HUES64 (cell line): ENCODE data around the gene HTR4.
"Not testable (repeated sequence)": the region's sequence is repeated elsewhere in the genome, so short reads cannot be mapped to it uniquely, and the experiment has no call there.

Source experiments
- H3K27ac ChIP-seq: 2 replicates; pipeline ENCODE4 v1.7.0; 2013; ENCODE audit warnings: low read depth, low read length, inconsistent platforms
- H3K27me3 ChIP-seq: 2 replicates; pipeline ENCODE4 v1.6.1; 2013; ENCODE audit warnings: mild to moderate bottlenecking, low read length; ENCODE audit not compliant: insufficient read depth
- H3K36me3 ChIP-seq: 2 replicates; pipeline ENCODE4 v1.6.1; 2013; ENCODE audit warnings: mild to moderate bottlenecking, low read length; ENCODE audit not compliant: insufficient read depth
- H3K4me1 ChIP-seq: 2 replicates; pipeline ENCODE4 v1.6.1; 2013; ENCODE audit warnings: mild to moderate bottlenecking, low read length, moderate library complexity; ENCODE audit not compliant: insufficient read depth
- H3K4me3 ChIP-seq: 2 replicates; pipeline ENCODE4 v1.5.1; 2013; ENCODE audit warnings: mild to moderate bottlenecking, low read length, moderate library complexity
- H3K9ac ChIP-seq: 2 replicates; pipeline ENCODE4 v1.6.1; 2013; ENCODE audit warnings: mild to moderate bottlenecking, low read depth, low read length
- H3K9me3 ChIP-seq: 2 replicates; pipeline ENCODE4 v1.6.1; 2013; ENCODE audit warnings: low read depth, low read length; ENCODE audit not compliant: insufficient read depth
- WGBS: fragments of 150-250, 120-280 bp; methylation state at CpG from one replicate; pipeline ENCODE4 v1.1.7; 2013; ENCODE audit warnings: missing lambda C conversion rate; 5-methylcytosine and 5-hydroxymethylcytosine counted together

The HTR4 gene

DNA sequence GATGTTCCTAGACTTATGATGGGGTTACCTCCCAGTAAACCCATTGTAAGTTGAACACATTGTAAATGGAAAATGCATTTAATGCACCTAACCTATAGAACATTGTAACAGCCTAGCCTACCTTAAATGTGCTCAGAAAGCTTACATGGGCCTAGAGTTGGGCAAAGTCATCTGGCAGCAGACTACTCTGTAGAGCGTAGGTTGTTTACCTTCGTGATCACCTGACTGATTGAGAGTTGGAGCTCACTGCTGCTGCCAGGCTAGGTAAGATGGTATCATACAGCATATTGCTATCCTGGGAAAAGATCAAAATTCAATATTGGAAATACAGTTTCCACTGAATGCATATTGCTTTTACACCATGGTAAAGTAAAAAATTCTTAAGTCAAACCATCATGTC, 95.4 kb downstream of the HTR4 start:
- H3K27ac ChIP-seq, result no peak overlapping the region
- no peak overlapping the region for H3K9ac ChIP-seq
- H3K4me3 ChIP-seq, result no peak overlapping the region
- WGBS, result 88% methylated on average over 2 of the region's 2 CpGs
- H3K36me3 ChIP-seq, result no peaks in the 10 kb centered on the region
- H3K27me3 ChIP-seq, result no peaks in the 10 kb centered on the region
- H3K9me3 ChIP-seq, result no peaks in the 10 kb centered on the region
- H3K4me1 ChIP-seq, result peaks cover 14% of the 10 kb centered on the region; the same call in 1 of the 2 replicates

DNA sequence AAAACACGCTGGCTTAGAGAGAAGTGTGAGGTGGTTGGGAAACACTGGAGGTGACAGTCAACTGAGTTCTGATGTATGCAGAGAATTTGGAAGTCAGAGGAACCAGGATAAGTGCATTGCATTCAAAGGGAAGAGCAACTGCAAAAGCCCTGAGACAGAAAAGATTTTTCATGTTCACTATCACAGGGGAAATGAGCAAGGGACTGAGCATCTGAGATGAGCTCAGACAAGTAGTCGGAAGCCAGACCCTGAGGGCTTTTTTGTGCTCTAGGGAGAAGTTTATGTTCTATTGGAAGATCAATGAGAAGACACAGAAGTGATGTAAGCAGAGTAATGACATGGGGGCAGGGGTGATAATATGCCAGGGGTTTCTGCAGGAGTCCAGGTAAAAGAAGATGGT, 97.5 kb downstream of the HTR4 start:
- no peak overlapping the region for H3K9ac ChIP-seq
- H3K27ac ChIP-seq, result no peak overlapping the region
- H3K9me3 ChIP-seq, result no peaks in the 10 kb centered on the region
- no peak overlapping the region for H3K4me3 ChIP-seq
- WGBS, result 89% methylated on average over 2 of the region's 2 CpGs
- no peaks in the 10 kb centered on the region for H3K27me3 ChIP-seq
- H3K36me3 ChIP-seq, result no peaks in the 10 kb centered on the region
- peaks cover 14% of the 10 kb centered on the region; the same call in 1 of the 2 replicates for H3K4me1 ChIP-seq

DNA sequence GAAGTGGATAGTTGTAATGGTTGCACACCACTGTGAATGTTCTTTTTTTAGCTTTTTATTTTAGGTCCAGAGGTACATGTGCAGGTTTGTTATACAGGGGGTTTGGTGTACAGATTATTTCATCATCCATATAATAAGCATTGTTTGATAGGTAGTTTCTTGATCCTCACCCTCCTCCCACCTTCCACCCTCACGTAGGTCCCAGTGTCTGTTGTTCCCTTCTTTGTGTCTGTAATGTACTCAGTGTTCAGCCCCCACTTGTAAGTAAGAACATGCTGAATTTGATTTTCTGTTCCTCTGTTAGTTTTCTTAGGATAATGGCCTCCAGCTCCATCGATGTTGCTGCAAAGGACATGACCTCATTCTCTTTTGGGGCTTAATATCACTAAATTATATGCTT, 99.7 kb downstream of the HTR4 start:
- 100% methylated on average over 2 of the region's 2 CpGs for WGBS
- H3K9ac ChIP-seq, result no peak overlapping the region
- H3K27me3 ChIP-seq, result no peaks in the 10 kb centered on the region
- H3K9me3 ChIP-seq, result no peaks in the 10 kb centered on the region
- no peak overlapping the region for H3K27ac ChIP-seq
- H3K4me3 ChIP-seq, result no peak overlapping the region
- H3K4me1 ChIP-seq, result peaks cover 13% of the 10 kb centered on the region; the same call in 1 of the 2 replicates
- no peaks in the 10 kb centered on the region for H3K36me3 ChIP-seq

DNA sequence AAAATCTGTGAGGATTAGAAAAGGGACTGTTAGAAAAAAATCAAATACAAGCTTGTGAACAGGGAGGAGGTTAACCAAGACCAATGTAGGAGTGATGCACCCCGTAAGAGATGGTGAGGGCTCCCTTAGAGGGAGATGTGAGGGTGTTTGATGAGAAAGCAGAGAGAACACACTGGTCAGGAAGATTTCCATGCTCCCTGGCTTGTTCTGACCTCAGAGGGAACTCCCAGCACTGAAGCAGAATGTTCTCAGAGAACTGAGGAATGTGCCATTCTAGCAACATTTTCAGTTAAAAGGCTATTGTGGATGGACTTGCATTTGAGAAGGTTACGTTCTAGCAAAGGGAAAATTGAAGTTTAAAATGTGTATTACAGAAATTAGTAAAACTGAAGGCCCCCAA, 110.6 kb downstream of the HTR4 start:
- no peak overlapping the region for H3K9ac ChIP-seq
- no peak overlapping the region for H3K4me3 ChIP-seq
- peaks cover 5% of the 10 kb centered on the region; the same call in 1 of the 2 replicates for H3K9me3 ChIP-seq
- no peaks in the 10 kb centered on the region for H3K27me3 ChIP-seq
- H3K36me3 ChIP-seq, result no peaks in the 10 kb centered on the region
- no peaks in the 10 kb centered on the region for H3K4me1 ChIP-seq
- WGBS, result 91% methylated on average over 2 of the region's 2 CpGs
- H3K27ac ChIP-seq, result no peak overlapping the region

DNA sequence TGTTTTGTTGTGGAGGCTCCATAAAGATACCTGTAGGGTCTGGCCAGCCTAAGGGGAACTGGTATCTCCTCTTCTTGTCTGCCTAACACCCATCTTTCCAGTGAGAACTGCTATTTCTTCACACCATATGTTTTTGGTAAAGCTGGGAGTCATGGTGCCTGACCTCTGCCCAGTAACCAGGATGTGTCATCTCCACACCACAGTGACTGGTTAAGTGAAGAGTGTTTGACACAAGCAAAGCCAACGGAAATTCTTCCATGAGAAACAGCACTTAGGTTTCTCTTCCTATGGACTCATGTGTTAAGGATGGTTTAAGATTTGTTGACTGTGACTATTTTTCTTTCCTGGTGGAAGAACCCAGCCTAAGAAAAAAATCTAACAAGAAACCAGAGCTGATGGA, 111.5 kb downstream of the HTR4 start:
- H3K27ac ChIP-seq, result no peak overlapping the region
- no peaks in the 10 kb centered on the region for H3K4me1 ChIP-seq
- H3K9ac ChIP-seq, result no peak overlapping the region
- H3K9me3 ChIP-seq, result peaks cover 5% of the 10 kb centered on the region; the same call in 1 of the 2 replicates
- WGBS, result 100% methylated on average over 1 of the region's 1 CpG
- H3K4me3 ChIP-seq, result no peak overlapping the region
- no peaks in the 10 kb centered on the region for H3K27me3 ChIP-seq
- H3K36me3 ChIP-seq, result no peaks in the 10 kb centered on the region

DNA sequence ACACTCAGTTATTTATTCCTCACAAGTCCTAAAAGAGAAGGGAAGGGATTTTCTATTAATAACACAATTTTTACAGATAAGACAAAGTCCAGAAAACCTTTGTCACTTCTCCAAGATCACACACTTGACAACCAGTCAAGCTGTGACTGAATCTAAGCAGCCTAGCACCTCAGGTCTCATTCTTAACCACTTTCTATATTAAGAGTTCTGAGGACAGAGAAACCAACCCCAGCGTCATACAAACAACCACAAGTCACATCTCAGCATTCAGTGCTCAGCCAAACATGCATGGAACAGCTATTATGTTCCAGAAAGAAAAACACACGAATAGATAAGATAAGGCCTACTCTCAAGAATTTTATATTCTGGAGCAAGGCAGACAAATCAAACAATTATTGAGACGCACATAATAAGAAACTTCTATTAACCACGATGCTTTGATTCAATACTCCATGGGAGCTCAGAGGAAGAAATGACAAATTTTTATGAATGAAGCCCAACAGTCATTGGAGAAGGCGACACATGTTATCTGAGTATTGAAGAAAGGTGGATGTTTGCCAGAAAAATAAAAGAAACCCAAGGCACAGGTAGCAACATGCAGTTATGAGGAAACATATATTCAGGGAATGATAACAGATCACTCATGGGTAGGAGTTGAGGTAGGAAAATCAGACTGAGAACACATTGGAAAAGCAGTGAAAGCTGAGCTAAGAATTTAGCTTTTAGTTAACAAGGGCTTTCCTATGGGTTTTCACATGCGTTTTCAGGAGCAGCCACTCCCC, 113.1 kb downstream of the HTR4 start:
- Histone ChIP-seq H3K4me3 (no peak overlapping the region), H3K9ac (no peak overlapping the region), H3K27ac (no peak overlapping the region), H3K9me3 (peaks cover 5% of the 10 kb centered on the region; the same call in 1 of the 2 replicates), H3K27me3 (no peaks in the 10 kb centered on the region), H3K36me3 (no peaks in the 10 kb centered on the region), H3K4me1 (no peaks in the 10 kb centered on the region)
- WGBS, result 88% methylated on average over 6 of the region's 6 CpGs

DNA sequence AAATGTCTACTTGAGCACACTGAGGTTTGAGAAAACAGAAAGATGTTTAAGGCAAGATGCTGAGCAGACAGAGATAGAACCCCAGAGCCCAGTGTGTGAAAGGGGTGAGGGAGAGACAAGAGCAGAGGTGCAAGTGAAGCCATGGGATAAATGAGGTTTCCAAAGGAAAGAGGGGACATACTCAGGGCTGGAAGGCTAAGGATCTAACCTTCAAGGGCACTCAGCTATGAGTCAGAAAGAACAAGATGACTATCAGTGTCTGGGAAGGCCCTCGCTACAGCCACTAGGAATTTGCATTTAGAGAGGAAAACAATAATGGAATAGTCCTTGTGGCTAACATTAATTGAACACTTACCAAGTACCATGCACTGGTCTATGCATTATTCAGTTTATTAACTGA, 113.7 kb downstream of the HTR4 start:
- H3K36me3 ChIP-seq, result no peaks in the 10 kb centered on the region
- peaks cover 5% of the 10 kb centered on the region; the same call in 1 of the 2 replicates for H3K9me3 ChIP-seq
- no peaks in the 10 kb centered on the region for H3K4me1 ChIP-seq
- no peak overlapping the region for H3K9ac ChIP-seq
- no peak overlapping the region for H3K4me3 ChIP-seq
- no peaks in the 10 kb centered on the region for H3K27me3 ChIP-seq
- no peak overlapping the region for H3K27ac ChIP-seq
- WGBS, result 88% methylated on average over 1 of the region's 1 CpG

DNA sequence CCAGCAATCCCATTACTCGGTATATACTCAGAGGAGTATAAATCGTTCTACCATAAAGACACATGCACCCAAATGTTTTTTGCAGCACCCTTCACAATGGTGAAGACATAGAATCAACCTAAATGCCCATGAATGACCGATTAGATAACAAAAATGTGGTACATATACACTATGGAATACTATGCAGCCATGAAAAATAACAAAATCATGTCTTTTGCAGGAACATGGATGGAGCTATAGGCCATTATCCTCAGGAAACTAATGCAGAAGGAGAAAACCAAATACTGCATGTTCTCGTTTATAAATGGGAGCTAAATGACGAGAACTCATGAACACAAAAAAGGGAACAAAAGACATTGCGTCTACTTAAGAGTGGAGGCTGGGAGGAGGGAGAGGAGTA, 114.5 kb downstream of the HTR4 start:
- no peak overlapping the region for H3K4me3 ChIP-seq
- H3K27ac ChIP-seq, result no peak overlapping the region
- H3K9me3 ChIP-seq, result peaks cover 5% of the 10 kb centered on the region; the same call in 1 of the 2 replicates
- no peaks in the 10 kb centered on the region for H3K36me3 ChIP-seq
- H3K9ac ChIP-seq, result no peak overlapping the region
- no peaks in the 10 kb centered on the region for H3K27me3 ChIP-seq
- 94% methylated on average over 5 of the region's 6 CpGs for WGBS
- H3K4me1 ChIP-seq, result no peaks in the 10 kb centered on the region

DNA sequence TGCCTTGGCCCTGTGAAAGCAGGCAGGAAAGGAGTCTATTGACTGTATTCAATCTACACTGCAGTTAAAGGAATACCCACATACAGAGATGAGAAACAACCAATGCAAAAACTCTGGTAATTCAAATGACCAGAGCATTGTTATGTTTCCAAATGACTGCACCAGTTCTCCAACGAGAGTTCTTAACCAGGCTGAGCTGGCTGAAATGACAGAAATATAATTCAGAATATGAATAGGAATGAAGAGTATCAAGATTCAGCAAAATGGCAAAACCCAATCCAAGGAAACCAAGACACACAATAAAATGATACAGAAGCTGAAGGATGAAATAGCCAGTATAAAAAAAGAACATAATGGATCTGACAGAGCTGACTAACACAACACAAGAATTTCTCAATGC, 119.1 kb downstream of the HTR4 start:
- 84% methylated on average over 1 of the region's 1 CpG for WGBS
- H3K4me3 ChIP-seq, result no peak overlapping the region
- H3K4me1 ChIP-seq, result no peaks in the 10 kb centered on the region
- no peak overlapping the region for H3K9ac ChIP-seq
- H3K9me3 ChIP-seq, result peaks cover 13% of the 10 kb centered on the region
- no peak overlapping the region for H3K27ac ChIP-seq
- H3K27me3 ChIP-seq, result no peaks in the 10 kb centered on the region
- no peaks in the 10 kb centered on the region for H3K36me3 ChIP-seq

DNA sequence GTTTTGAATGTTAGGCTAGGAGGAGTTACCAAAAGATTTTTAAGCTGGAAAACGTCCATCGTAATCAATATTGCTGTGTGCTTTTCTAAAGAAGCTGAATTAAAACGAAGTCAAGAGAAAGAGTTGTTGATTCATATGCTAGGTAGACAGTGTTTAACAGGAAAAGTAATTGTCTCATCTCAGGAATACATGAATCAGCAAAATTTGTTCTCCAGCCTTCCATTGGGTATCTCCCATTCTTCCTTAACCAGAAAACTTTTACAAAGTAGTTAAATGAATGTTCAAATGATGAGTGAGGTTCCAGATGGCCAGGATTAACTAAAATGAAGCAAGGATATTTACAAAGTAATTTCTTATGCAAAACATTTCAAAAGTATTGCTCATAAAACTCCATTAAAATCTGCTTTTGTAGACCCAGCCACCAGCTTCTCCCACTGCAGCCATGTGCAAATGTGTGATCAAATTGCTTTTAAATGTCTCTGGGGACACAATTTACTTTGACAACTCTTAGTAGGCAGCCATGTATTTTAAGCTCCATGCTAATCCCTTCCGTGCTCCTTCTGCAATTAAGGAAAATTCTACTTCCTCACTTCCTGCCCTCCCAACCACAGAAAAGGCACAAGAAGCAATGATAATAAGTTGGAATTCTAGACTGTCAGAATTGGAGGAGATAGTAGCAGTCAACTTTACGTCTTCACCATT, 121.2 kb downstream of the HTR4 start:
- Histone ChIP-seq H3K27me3 (no peaks in the 10 kb centered on the region), H3K4me3 (no peak overlapping the region), H3K36me3 (no peaks in the 10 kb centered on the region), H3K9me3 (peaks cover 28% of the 10 kb centered on the region), H3K4me1 (no peaks in the 10 kb centered on the region), H3K9ac (no peak overlapping the region), H3K27ac (no peak overlapping the region)
- 87% methylated on average over 5 of the region's 5 CpGs for WGBS

DNA sequence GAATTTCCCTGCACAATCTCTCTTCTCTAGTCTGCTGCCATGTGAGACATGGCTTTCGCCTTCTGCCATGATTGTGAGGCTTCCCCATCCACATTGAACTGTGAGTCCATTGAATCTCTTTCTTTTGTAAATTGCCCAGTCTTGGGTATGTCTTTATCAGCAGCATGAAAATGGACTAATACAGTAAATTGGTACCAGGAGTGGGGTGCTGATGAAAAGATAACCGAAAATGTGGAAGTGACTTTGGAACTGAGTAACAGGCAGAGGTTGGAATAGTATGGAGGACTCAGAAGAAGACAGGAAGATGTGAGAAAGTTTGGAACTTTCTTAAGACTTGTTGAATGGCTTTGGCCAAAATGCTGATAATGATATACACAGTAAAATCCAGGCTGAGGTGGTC, 124.9 kb downstream of the HTR4 start:
- 92% methylated on average over 2 of the region's 2 CpGs for WGBS
- H3K4me3 ChIP-seq, H3K27me3 ChIP-seq, H3K36me3 ChIP-seq, H3K9ac ChIP-seq, H3K4me1 ChIP-seq, H3K27ac ChIP-seq: not testable (repeated sequence)
- H3K9me3 ChIP-seq, result peaks cover 28% of the 10 kb centered on the region
